Type B pancreatic cell (in vitro differentiated cells): Measurements from ENCODE around the gene CNTF. TPM values are rescaled to one million over a fixed set of nuclear protein-coding genes. Genes with fewer than 3 reads are reported as not detected.

Source experiments
- DNase-seq: peaks from one replicate; pipeline ENCODE4 v3.0.0; 2021; ENCODE audit warnings: mixed read lengths; ENCODE audit not compliant: unreplicated experiment; ENCODE audit errors: extremely low spot score
- H3K27ac Mint-ChIP-seq: 2 replicates; pipeline ENCODE4 v1.8.0; 2021; ENCODE audit warnings: mild to moderate bottlenecking, mixed read lengths
- H3K27me3 Mint-ChIP-seq: 2 replicates; pipeline ENCODE4 v1.8.0; 2021; ENCODE audit warnings: mixed read lengths
- H3K36me3 Mint-ChIP-seq: 2 replicates; pipeline ENCODE4 v1.8.0; 2021; ENCODE audit warnings: mixed read lengths
- H3K4me1 Mint-ChIP-seq: one replicate; pipeline ENCODE4 v1.8.0; 2021; ENCODE audit warnings: mixed read lengths; ENCODE audit not compliant: unreplicated experiment
- H3K4me3 Mint-ChIP-seq: 2 replicates; pipeline ENCODE4 v1.8.0; 2021; ENCODE audit warnings: mild to moderate bottlenecking, mixed read lengths
- H3K9me3 Mint-ChIP-seq: 2 replicates; pipeline ENCODE4 v1.8.0; 2021; ENCODE audit warnings: mixed read lengths
- total RNA-seq: library from RNA; stranded (reverse); gene quantifications from 2 replicates; pipeline ENCODE4 v1.2.1, GENCODE V29; 2021; ENCODE audit warnings: low replicate concordance
- TF ChIP-seq, protein P1 (sequence below): fragments of 200-600 bp; sonication (generic); conservative IDR thresholded peaks from 2 replicates; pipeline ENCODE4 v1.5.0; 2021; ENCODE audit warnings: antibody characterized with exemption, mild to moderate bottlenecking

Gene CNTF
- total RNA-seq, 1 donor from 2014 or later = 2.0 TPM

DNA sequence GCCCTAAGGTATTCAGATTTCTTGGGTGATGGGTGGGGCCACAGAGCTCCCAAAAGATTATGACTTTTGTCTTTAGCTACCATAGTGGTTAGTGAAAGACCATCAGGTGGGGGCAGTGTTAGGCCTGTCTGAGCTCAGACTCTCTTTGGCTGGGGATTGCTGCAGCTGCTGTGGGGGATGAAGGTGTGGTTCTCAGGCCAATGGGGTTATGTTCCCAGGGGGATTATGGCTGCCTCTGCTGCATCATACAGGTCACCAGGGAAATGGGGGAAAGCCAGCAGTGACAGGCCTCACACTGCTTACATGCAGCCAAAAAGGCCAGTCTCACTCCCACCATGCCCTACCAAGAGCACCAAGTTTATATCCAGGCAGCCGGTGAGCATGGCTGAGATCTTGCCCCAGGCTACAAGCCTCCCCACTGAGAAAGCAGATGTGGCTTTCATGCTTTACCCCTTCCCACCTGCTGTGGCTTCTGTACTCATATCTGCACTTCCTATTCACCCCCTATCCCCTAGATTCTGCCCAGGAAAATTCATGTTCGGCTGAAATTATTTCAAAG lies 24.8 kb downstream of the CNTF start:
- DNase-seq = no peak
- H3K4me1 Mint-ChIP-seq = no peaks in the 10 kb centered on the region
- no peaks in the 10 kb centered on the region for H3K36me3 Mint-ChIP-seq
- no peak overlapping the region for H3K27ac Mint-ChIP-seq
- H3K27me3 Mint-ChIP-seq = peaks cover 8% of the 10 kb centered on the region
- H3K9me3 Mint-ChIP-seq = no peaks in the 10 kb centered on the region
- TF ChIP-seq, protein P1, sequence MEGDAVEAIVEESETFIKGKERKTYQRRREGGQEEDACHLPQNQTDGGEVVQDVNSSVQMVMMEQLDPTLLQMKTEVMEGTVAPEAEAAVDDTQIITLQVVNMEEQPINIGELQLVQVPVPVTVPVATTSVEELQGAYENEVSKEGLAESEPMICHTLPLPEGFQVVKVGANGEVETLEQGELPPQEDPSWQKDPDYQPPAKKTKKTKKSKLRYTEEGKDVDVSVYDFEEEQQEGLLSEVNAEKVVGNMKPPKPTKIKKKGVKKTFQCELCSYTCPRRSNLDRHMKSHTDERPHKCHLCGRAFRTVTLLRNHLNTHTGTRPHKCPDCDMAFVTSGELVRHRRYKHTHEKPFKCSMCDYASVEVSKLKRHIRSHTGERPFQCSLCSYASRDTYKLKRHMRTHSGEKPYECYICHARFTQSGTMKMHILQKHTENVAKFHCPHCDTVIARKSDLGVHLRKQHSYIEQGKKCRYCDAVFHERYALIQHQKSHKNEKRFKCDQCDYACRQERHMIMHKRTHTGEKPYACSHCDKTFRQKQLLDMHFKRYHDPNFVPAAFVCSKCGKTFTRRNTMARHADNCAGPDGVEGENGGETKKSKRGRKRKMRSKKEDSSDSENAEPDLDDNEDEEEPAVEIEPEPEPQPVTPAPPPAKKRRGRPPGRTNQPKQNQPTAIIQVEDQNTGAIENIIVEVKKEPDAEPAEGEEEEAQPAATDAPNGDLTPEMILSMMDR = no peak
- no peak overlapping the region for H3K4me3 Mint-ChIP-seq

DNA sequence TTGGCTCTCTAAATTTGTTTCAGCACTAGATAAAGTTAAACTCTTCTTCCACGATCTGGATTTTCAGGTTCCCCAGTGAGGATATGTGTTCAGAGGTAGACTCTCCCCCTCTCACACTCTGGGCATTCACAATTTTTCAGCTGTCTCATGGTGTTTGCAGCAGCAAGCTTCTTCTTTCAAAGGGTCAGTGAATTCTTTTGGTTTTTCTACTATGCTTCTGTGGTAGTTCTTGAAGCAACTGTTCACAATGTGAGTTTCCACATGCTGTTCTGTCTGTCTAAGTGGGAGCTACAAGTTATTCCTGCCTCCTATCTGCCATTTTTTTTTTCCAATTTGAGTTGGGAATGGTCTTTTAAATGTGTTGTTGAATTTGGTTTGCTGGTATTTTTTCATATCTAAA lies 25.4 kb downstream of the CNTF start:
- H3K27ac Mint-ChIP-seq = no peak overlapping the region
- H3K9me3 Mint-ChIP-seq = no peaks in the 10 kb centered on the region
- no peaks in the 10 kb centered on the region for H3K36me3 Mint-ChIP-seq
- TF ChIP-seq, protein P1 = no peak
- H3K4me1 Mint-ChIP-seq = no peaks in the 10 kb centered on the region
- H3K27me3 Mint-ChIP-seq = peaks cover 8% of the 10 kb centered on the region
- H3K4me3 Mint-ChIP-seq = no peak overlapping the region
- DNase-seq = no peak

DNA sequence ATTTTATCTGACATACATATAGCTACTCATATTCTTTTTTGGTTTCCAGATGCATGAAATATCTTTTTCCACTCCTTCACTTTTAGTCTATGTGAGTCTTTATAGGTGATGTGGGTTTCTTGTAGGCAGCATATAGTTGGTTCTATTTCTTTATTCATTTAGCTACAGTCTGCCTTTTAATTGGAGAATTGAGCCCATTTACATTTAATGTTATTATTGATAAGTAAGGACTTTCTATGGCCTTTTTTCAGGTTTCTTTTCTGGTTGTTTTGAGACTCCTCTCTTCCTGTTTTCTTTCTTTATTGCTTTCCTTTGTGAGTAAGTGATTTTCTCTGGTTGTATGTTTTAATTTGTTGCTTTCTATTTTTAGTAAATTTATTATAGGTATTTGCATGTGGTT lies 27.2 kb downstream of the CNTF start:
- no peaks in the 10 kb centered on the region for H3K4me1 Mint-ChIP-seq
- H3K27ac Mint-ChIP-seq = no peak overlapping the region
- H3K4me3 Mint-ChIP-seq = no peak overlapping the region
- no peaks in the 10 kb centered on the region for H3K36me3 Mint-ChIP-seq
- TF ChIP-seq, protein P1 = no peak
- no peaks in the 10 kb centered on the region for H3K9me3 Mint-ChIP-seq
- no peak for DNase-seq
- H3K27me3 Mint-ChIP-seq = peaks cover 11% of the 10 kb centered on the region

DNA sequence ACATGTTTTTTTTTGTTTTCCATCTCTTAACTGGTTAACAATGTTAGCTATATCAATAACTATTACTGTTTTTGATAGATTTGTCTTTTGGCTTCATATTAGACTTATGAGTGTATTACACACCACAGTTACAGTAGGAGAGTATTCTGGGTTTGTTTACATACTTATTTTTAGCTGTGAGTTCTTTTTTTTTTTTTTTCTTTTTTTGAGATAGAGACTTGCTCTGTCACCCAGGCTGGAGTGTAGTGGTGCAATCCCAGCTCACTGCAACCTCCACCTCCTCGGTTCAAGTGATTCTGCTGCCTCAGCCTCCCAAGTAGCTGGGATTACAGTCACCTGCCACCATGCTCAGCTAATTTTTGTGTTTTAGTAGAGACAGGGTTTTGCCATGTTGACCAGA lies 28.0 kb downstream of the CNTF start:
- Mint-ChIP-seq H3K4me1 (no peaks in the 10 kb centered on the region), H3K9me3 (no peaks in the 10 kb centered on the region)
- DNase-seq = no peak

DNA sequence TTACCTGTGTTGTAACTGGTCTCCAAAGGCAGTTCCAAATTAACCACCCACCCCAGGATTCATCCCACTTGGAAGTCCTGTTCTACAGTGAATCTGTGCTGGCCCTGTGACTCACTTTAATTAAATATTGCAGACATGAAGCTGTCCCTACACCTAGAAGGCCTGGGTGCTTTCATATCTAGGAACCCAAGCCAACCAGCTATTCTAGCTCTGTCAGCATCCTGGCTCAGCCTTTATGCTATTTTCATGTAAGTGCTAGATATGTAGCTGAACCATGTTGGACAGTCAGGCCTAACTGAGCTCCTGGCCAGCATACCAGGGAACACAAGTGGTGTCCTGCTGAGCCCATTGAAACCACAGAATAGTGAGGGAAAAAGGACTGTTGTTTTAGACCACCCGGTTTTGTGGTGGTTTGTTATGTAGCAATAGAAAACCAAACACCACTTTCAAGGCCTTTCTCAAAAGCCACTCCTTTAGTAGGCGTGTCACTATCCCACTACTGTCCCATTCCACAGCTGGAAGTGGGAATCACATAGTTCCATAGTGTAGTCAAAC lies 30.3 kb downstream of the CNTF start:
- H3K9me3 Mint-ChIP-seq = no peaks in the 10 kb centered on the region
- H3K4me3 Mint-ChIP-seq = no peak overlapping the region
- no peak overlapping the region for H3K27ac Mint-ChIP-seq
- no peaks in the 10 kb centered on the region for H3K4me1 Mint-ChIP-seq
- no peak for DNase-seq
- H3K27me3 Mint-ChIP-seq = peaks cover 14% of the 10 kb centered on the region
- TF ChIP-seq, protein P1 = no peak
- no peaks in the 10 kb centered on the region for H3K36me3 Mint-ChIP-seq

More for the DNA sequence above, 28.0 kb downstream of the CNTF start:
- Mint-ChIP-seq H3K4me3 (no peak overlapping the region), H3K36me3 (no peaks in the 10 kb centered on the region), H3K27me3 (peaks cover 14% of the 10 kb centered on the region), H3K27ac (no peak overlapping the region)
- TF ChIP-seq, protein P1 = no peak
